Activated CD8-positive, alpha-beta T cell treated with anti-CD3 and anti-CD28 coated beads, Interleukin-2, amount 10 ng/mL, durations not matched to agents 7 days and 5 days (primary cell): ENCODE data around the gene KCNJ10. TPM values are rescaled to one million over a fixed set of nuclear protein-coding genes. Genes with fewer than 3 reads are reported as not detected.

Source experiments
- ATAC-seq: fragments of 150-1000 bp; cut with Tn5 transposase; one replicate; pipeline ENCODE4 v1.10.0; 2021; ENCODE audit warnings: moderate library complexity
- CTCF ChIA-PET: fragments of 350-600 bp; sonication (Branson Sonifier 250); formaldehyde crosslinking; loops from one replicate; lab custom pipeline; 2021; ENCODE audit warnings: antibody characterized with exemption; lab: Charles Lee
- POLR2A ChIA-PET: fragments of 350-600 bp; sonication (Branson Sonifier 250); formaldehyde crosslinking; loops from one replicate; lab custom pipeline; 2021; ENCODE audit warnings: antibody characterized with exemption; lab: Charles Lee
- DNase-seq: peaks from one replicate; pipeline ENCODE4 v3.0.0-alpha.2; 2020
- H3K27ac Mint-ChIP-seq: one replicate; pipeline ENCODE4 v1.8.0; 2021; ENCODE audit warnings: mild to moderate bottlenecking, mixed read lengths
- H3K27me3 Mint-ChIP-seq: one replicate; pipeline ENCODE4 v1.8.0; 2021; ENCODE audit warnings: low read depth, mixed read lengths
- H3K36me3 Mint-ChIP-seq: one replicate; pipeline ENCODE4 v1.8.0; 2021; ENCODE audit warnings: low read depth, mixed read lengths
- H3K4me1 Mint-ChIP-seq: one replicate; pipeline ENCODE4 v1.8.0; 2021; ENCODE audit warnings: low read depth, mixed read lengths
- H3K4me3 Mint-ChIP-seq: one replicate; pipeline ENCODE4 v1.8.0; 2021; ENCODE audit warnings: mild to moderate bottlenecking, mixed read lengths
- H3K9me3 Mint-ChIP-seq: one replicate; pipeline ENCODE4 v1.8.0; 2022; ENCODE audit warnings: mixed read lengths; ENCODE audit not compliant: insufficient read depth
- total RNA-seq, 2 experiments: library from RNA; stranded (reverse); gene quantifications; one replicate each; pipeline ENCODE4 v1.2.3, GENCODE V29; 2021

The KCNJ10 gene
- total RNA-seq, 2 experiments from 2014 or later, result not detected

DNA sequence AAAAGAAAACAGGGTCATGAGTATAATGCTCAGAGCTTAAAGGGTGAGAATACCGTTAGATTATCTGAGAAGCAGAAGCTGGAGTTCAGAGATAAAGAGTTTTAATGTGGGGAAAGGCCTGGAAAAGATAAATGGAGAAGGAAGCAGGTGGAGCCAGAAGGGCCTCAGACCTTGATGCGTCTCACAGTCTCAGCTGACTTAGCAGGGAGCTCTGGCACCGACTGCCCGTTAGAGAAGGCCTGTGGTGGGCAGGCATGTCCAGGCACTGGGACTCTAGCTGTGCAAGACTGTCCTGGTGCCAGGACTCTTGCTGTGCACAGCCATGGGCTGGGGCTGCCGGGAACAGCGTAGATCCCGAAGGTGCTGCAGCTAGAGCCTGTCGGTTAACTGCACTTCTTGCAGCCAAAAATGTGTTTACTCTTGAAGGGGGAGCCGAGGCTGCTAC, 112.1 kb downstream of the KCNJ10 start:
- no peak overlapping the region for H3K4me3 Mint-ChIP-seq
- no peak overlapping the region for H3K27ac Mint-ChIP-seq
- no peak for DNase-seq
- no peaks in the 10 kb centered on the region for H3K36me3 Mint-ChIP-seq
- H3K4me1 Mint-ChIP-seq, result no peaks in the 10 kb centered on the region
- ChIA-PET CTCF (interaction anchor here (0.7 to 2.6 kb wide), 4 partner anchors 12 to 88 kb away, joined by 3 to 17 read pairs (median 4); partner anchors contain the start of gene IGSF9), POLR2A (interaction anchor here (1.1 kb wide), 1 partner anchor 12 kb away, joined by 3 read pairs; no protein-coding TSS in a partner anchor)
- H3K27me3 Mint-ChIP-seq, result peaks cover 33% of the 10 kb centered on the region
- no peaks in the 10 kb centered on the region for H3K9me3 Mint-ChIP-seq
- no peak for ATAC-seq

DNA sequence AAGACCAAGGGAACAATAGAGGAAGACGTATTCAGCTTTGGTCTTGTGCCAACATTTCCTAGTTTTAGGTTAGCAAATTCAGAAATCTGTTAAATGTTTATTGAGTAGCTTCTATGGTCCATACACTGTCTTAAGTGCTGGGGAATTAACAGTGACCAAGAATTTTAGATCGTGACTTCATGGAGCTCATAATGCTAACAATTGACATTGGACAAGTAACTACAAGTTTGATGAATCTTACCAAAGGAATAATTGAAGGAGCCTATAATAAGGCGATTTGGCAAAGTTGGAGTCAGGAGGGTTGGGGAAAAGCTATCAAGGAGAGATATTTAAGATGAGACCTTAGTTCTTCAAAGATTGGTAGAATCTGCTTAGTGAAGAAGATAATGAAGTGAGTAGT, 114.5 kb downstream of the KCNJ10 start:
- H3K4me1 Mint-ChIP-seq, result peaks cover 2% of the 10 kb centered on the region

DNA sequence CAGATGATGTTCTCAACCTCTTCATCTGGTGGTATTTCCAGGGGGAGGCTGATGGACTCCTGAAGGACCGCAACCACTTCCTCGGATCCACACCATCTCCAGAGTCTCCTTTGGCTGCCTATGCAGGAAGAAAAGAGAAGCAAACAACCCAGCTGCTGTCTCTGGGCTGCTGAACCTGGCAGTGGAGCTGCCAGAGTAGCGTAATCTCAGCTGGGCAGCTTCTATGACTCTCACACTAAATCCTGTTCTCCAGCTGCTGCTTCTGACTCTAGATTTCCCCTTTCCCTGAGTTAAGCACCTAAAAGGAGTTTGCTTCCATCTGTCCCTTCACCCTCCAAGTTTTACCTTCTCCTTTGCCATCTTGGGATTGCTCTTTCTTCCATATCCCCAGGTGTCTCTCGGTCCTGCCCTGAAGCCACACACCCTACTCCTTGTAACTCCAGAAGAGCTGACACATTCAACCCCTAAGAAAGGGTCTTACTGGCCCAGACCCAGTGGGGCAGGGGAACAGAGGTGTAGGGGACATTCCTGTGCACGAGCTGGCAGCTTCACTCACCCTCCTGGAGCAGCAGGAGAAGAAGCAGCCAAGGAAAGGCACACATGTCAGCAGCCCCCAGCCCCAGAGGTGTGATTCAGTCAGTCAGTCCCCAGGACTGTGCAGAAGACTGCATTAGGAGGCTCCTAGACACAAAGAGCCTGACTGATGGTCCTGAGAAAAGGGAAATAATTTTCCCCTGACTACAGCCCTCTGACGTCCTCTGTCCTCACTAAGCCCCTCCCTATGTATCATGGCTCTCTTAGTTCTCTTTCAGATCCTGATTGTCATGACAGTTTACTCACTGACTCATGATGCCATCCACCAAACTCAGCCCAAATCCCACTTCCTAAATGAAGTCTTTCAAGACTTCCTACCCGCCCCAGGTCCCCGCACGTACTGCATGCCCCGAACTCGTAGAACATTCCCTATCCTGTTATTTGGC, 116.1 kb downstream of the KCNJ10 start, which contains the start of gene SLAMF9:
TSS of gene SLAMF9 (minus strand) at position 702 of the 980 bp plus-strand sequence. CDS start at position 602, 100 bp downstream.
- Mint-ChIP-seq H3K4me1 (peaks cover 5% of the 10 kb centered on the region), H3K9me3 (no peaks in the 10 kb centered on the region), H3K36me3 (no peaks in the 10 kb centered on the region), H3K27me3 (peaks cover 48% of the 10 kb centered on the region), H3K27ac (no peak within 1 kb of the TSS), H3K4me3 (no peak within 1 kb of the TSS)
- CTCF ChIA-PET, result interaction anchor here (3.6 kb wide), 1 partner anchor 53 kb away, joined by 22 read pairs; no protein-coding TSS in a partner anchor
- POLR2A ChIA-PET, result no interaction called here
- DNase-seq (no peak), ATAC-seq (no peak)

More for the DNA sequence above, 114.5 kb downstream of the KCNJ10 start:
- Mint-ChIP-seq H3K9me3 (no peaks in the 10 kb centered on the region), H3K27me3 (peaks cover 46% of the 10 kb centered on the region), H3K27ac (no peak overlapping the region), H3K4me3 (no peak overlapping the region), H3K36me3 (no peaks in the 10 kb centered on the region)
- ChIA-PET CTCF (interaction anchor here (1.2 to 2.2 kb wide), 4 partner anchors 9 to 123 kb away, joined by 3 to 12 read pairs (median 5); no protein-coding TSS in a partner anchor), POLR2A (interaction anchor here (0.6 kb wide), 1 partner anchor 37 kb away, joined by 4 read pairs; no protein-coding TSS in a partner anchor)
- ATAC-seq (no peak), DNase-seq (no peak)

DNA sequence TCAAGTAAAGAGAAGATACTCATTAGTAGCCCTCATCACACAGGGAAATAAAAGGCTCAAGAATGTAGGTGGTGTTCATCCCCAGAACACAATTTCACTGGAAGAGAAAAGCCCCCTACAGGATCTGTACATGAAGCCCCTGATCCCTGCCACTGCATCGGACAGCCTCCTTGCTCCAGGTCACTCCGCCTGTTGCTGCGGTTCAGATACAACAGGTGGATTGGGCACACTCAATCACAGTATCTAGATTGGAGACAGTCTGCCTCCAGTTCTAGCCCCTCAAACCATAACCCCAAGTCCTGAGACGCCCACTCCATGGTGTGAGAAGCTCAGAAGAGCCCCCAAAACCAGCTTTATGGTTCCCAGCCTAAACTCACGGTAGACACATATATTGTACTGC, 117.0 kb downstream of the KCNJ10 start:
- peaks cover 53% of the 10 kb centered on the region for H3K27me3 Mint-ChIP-seq
- H3K4me3 Mint-ChIP-seq, result no peak overlapping the region
- no peak for DNase-seq

DNA sequence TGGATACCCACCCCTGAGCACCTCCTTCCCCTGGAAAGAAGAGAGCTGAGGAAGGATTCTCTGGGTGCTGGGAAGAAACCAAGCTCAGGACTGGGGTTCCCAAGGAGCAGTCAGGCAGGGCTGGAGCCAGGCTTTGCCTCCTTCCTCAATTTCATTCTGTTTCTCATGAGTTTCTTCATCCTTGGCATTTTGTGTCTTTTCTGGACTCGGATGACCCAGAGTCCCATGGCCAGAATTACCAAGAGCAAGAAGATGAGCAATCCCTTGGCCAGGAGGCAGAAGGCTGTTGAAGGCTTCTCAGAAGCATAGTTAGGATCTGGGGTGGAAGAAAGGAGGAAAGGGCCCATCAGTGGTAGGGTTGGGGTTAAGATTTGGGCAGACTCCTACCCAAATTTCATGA, 118.4 kb downstream of the KCNJ10 start:
- Mint-ChIP-seq H3K4me3 (no peak overlapping the region), H3K9me3 (no peaks in the 10 kb centered on the region), H3K4me1 (peaks cover 5% of the 10 kb centered on the region), H3K27me3 (peaks cover 57% of the 10 kb centered on the region), H3K36me3 (no peaks in the 10 kb centered on the region), H3K27ac (no peak overlapping the region)
- ATAC-seq (no peak), DNase-seq (no peak)
- CTCF ChIA-PET, result interaction anchor here (1.3 to 3.6 kb wide), 2 partner anchors 56 to 59 kb away, joined by 4 to 22 read pairs; no protein-coding TSS in a partner anchor
- POLR2A ChIA-PET, result no interaction called here

More for the DNA sequence above, 117.0 kb downstream of the KCNJ10 start:
- Mint-ChIP-seq H3K9me3 (no peaks in the 10 kb centered on the region), H3K4me1 (peaks cover 5% of the 10 kb centered on the region), H3K36me3 (no peaks in the 10 kb centered on the region), H3K27ac (no peak overlapping the region)
- ATAC-seq, result no peak
- ChIA-PET CTCF (interaction anchor here (3.6 kb wide), 1 partner anchor 54 kb away, joined by 22 read pairs; no protein-coding TSS in a partner anchor), POLR2A (no interaction called here)

DNA sequence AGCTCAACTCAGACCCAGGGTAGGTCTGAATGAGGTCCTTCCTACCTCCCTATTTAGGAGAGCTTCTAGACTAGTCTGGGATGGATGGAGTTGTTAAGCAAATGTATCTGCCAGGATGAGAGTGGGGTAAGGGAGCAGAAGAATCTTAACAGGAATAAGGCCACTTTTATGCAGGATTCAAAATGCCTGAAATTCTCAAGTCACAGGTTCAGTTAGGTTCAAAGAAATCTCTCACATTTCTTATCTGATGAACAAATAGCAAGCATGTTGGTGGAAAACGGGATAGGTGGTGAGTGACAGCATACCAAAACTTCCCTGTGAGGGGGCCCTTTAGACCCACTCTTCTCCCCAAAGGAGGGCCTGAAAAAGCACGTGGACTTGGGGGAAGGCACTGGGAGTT, 118.9 kb downstream of the KCNJ10 start:
- Mint-ChIP-seq H3K36me3 (no peaks in the 10 kb centered on the region), H3K4me1 (peaks cover 5% of the 10 kb centered on the region), H3K4me3 (no peak overlapping the region), H3K27me3 (peaks cover 58% of the 10 kb centered on the region), H3K9me3 (no peaks in the 10 kb centered on the region), H3K27ac (no peak overlapping the region)
- ChIA-PET CTCF (interaction anchor here (1.3 to 3.6 kb wide), 2 partner anchors 56 to 59 kb away, joined by 4 to 22 read pairs; no protein-coding TSS in a partner anchor), POLR2A (no interaction called here)
- DNase-seq (no peak), ATAC-seq (no peak)

DNA sequence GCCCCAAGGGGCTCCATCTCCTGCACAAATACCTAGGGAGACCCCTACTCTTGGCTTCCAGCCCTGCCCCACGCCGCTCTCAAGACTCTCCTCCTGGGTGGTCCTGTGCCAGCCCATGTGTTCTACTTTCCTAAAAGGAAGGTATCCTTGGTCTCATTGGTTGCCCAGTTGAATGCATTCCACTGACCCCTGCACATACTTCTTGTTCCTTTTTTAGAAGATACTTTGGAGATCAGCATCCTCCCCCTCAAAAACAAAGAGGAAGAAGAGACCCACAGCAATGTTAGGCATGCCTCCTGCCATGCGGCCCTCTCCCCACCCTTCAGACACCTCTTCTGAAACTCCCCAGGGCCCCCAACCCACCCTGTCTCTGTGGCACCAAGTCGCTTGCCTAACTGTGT, 120.0 kb downstream of the KCNJ10 start:
- Mint-ChIP-seq H3K4me3 (no peak overlapping the region), H3K27ac (no peak overlapping the region), H3K9me3 (no peaks in the 10 kb centered on the region), H3K27me3 (peaks cover 58% of the 10 kb centered on the region), H3K36me3 (no peaks in the 10 kb centered on the region), H3K4me1 (peaks cover 9% of the 10 kb centered on the region)
- ChIA-PET CTCF (no interaction called here), POLR2A (no interaction called here)
- no peak for ATAC-seq
- no peak for DNase-seq

DNA sequence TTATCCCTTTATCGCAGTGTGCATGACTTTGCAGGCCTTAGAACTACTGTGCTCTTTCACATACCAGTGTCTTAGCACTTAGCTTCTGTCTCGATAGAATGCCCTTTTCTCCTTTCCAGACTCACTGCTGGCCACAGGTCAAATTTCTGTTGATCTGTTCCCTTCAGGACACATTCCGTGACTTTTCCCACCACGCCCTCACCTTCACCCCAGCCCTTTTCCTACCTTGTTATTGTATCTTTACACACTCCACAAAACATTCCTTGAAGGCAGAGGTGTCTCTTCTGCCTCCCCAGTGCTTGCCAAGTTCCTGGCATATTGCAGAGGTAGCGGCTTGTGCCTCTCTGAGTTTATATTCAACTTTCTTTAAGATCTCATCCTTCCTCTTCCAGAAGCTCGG, 120.8 kb downstream of the KCNJ10 start:
- no peak overlapping the region for H3K4me3 Mint-ChIP-seq
- H3K9me3 Mint-ChIP-seq, result no peaks in the 10 kb centered on the region
- H3K36me3 Mint-ChIP-seq, result no peaks in the 10 kb centered on the region
- H3K4me1 Mint-ChIP-seq, result peaks cover 9% of the 10 kb centered on the region
- DNase-seq, result no peak
- CTCF ChIA-PET, result no interaction called here
- no peak overlapping the region for H3K27ac Mint-ChIP-seq
- POLR2A ChIA-PET, result no interaction called here
- H3K27me3 Mint-ChIP-seq, result peaks cover 61% of the 10 kb centered on the region
- no peak for ATAC-seq

Other genes starting within 250 kb of the KCNJ10 start
- gene SLAMF8, start 243.3 kb downstream of the KCNJ10 start, total RNA-seq, result 1 to 10 TPM in 1 of 2 experiments, under 1 TPM in 1; 0.73 to 1.3 TPM
- gene VSIG8, start 207.5 kb downstream of the KCNJ10 start, total RNA-seq, result not detected
- gene CFAP45, start 170.0 kb downstream of the KCNJ10 start, total RNA-seq, result under 1 TPM; 0.34 to 0.79 TPM
- 100 to 1,000 TPM; 476 to 510 TPM for gene TAGLN2, start 144.7 kb downstream of the KCNJ10 start, total RNA-seq
- gene IGSF9, start 124.5 kb downstream of the KCNJ10 start, total RNA-seq, result not detected
- not detected for gene SLAMF9, start 115.9 kb downstream of the KCNJ10 start, total RNA-seq
- 1 to 10 TPM; 4.2 to 4.5 TPM for gene PIGM, start 38.2 kb downstream of the KCNJ10 start, total RNA-seq
- gene KCNJ9, start 11.4 kb upstream of the KCNJ10 start, total RNA-seq, result not detected
- gene IGSF8, start 28.5 kb upstream of the KCNJ10 start, total RNA-seq, result 10 to 100 TPM; 41.7 to 44.4 TPM
- not detected for gene ATP1A2, start 45.6 kb upstream of the KCNJ10 start, total RNA-seq
- not detected for gene ATP1A4, start 81.4 kb upstream of the KCNJ10 start, total RNA-seq
- not detected for gene CASQ1, start 120.4 kb upstream of the KCNJ10 start, total RNA-seq
- 10 to 100 TPM; 27.3 to 35.2 TPM for gene PEA15, start 135.2 kb upstream of the KCNJ10 start, total RNA-seq
- gene DCAF8, start 192.4 kb upstream of the KCNJ10 start, total RNA-seq, result 10 to 100 TPM; 81.9 to 85.9 TPM
- gene PEX19, start 215.0 kb upstream of the KCNJ10 start, total RNA-seq, result 10 to 100 TPM; 42.3 to 42.7 TPM